Measurements from ENCODE around the gene LRRC59. TPM values are rescaled to one million over a fixed set of nuclear protein-coding genes. Genes with fewer than 3 reads are reported as not detected.
"Not testable (repeated sequence)": the region's sequence is repeated elsewhere in the genome, so short reads cannot be mapped to it uniquely, and the experiment has no call there.

LRRC59 gene
- total RNA-seq, 1 experiment from 2014 or later, result 221 TPM

DNA sequence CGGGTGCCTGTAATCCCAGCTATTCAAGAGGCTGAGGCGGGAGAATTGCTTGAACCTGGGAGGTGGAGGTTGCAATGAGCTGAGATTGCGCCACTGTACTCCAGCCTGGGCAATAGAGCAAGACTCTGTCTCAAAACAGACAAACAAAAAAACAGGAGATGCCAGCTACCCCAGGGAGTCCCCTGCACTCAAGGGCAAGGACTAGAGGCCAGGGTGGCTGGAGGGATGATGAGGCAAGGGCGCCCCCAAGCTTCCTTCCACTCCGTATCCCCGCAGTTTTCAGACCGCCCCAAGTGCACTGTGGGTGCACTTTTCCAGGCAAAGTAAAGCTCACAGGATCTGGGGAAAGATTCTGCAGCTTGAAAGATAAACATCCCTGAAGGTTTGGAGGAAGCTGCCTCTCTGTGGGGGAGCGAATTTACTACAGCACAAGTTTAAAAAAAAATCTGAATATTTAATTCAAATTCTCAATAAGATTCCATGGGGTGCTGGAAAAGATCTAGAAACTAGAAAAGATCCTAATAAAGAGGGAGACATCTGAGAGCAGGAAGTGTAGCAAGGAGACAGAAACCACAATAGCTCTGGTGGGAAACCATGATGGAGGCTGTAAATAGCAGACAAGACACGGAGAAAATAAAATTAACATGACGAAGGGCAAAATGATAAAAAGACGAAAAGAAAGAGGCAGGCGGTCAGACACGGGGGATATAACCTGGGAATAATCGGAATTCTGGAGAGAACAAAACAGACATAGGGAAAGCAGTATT lies 63.8 kb downstream of the LRRC59 start:
- ATAC-seq, result peak; percentile 70
- H3K4me2 ChIP-seq (ENCODE audit: low read length); H3K4me1 ChIP-seq (ENCODE audit: control insufficient read depth in 1 of 2, insufficient read depth in 2 of 2, low read length in 2 of 2); H4K20me1 ChIP-seq (ENCODE audit: insufficient read depth); intact Hi-C loops (cut with micrococcal nuclease); H3K9me3 ChIP-seq (ENCODE audit: control insufficient read depth in 1 of 2, insufficient read depth in 1 of 2, low read depth in 1 of 2, low read length in 2 of 2); RAD21 ChIA-PET (ENCODE audit: low non-redundant PET in 1 of 2, low total read pairs in 2 of 2, uncharacterized antibody in 2 of 2, unreplicated experiment in 2 of 2); DNase-seq (ENCODE audit: low read depth, low spot score); H3K27ac ChIP-seq (ENCODE audit: low read depth, low read length); H3K27me3 ChIP-seq (ENCODE audit: insufficient read depth, low read length); H3K36me3 ChIP-seq (ENCODE audit: control insufficient read depth in 1 of 2, insufficient read depth in 2 of 2, low read length in 2 of 2); H3K79me2 ChIP-seq (ENCODE audit: insufficient read depth, low read length); H3K9ac ChIP-seq (ENCODE audit: low read length); BruUV-seq (replicated peaks); H3K9me2 ChIP-seq (ENCODE audit: insufficient read depth); H3K4me3 ChIP-seq (replicated peaks in 1 of 2; ENCODE audit: low read depth in 1 of 2, low read length in 2 of 2): not testable (repeated sequence)
- TF ChIP-seq RAD21 (IDR thresholded peaks at IDR 0.05; ENCODE audit: low read depth), result peak; percentile 60
- TF ChIP-seq, protein P1, sequence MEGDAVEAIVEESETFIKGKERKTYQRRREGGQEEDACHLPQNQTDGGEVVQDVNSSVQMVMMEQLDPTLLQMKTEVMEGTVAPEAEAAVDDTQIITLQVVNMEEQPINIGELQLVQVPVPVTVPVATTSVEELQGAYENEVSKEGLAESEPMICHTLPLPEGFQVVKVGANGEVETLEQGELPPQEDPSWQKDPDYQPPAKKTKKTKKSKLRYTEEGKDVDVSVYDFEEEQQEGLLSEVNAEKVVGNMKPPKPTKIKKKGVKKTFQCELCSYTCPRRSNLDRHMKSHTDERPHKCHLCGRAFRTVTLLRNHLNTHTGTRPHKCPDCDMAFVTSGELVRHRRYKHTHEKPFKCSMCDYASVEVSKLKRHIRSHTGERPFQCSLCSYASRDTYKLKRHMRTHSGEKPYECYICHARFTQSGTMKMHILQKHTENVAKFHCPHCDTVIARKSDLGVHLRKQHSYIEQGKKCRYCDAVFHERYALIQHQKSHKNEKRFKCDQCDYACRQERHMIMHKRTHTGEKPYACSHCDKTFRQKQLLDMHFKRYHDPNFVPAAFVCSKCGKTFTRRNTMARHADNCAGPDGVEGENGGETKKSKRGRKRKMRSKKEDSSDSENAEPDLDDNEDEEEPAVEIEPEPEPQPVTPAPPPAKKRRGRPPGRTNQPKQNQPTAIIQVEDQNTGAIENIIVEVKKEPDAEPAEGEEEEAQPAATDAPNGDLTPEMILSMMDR (IDR thresholded peaks at IDR 0.05 in 2 of 3, conservative IDR thresholded peaks at IDR 0.05 in 1 of 3; ENCODE audit: borderline replicate concordance in 1 of 3, insufficient read depth in 1 of 3, low read depth in 2 of 3, low read length in 2 of 3), result peak in 2 of 3 experiments; percentile 11 to 55; a peak in 1 of 6 replicates
- H2AFZ ChIP-seq (ENCODE audit: low read depth, low read length, poor library complexity, severe bottlenecking), result peak overlapping the region; percentile 56
- POLR2A ChIA-PET, result interaction anchor here (1.1 kb wide), 1 partner anchor 11 kb away, joined by 3 read pairs; no protein-coding TSS in a partner anchor
- CTCF ChIA-PET, result interaction anchor here (0.8 to 1.2 kb wide), 3 partner anchors 28 to 164 kb away, joined by 3 read pairs; no protein-coding TSS in a partner anchor

DNA sequence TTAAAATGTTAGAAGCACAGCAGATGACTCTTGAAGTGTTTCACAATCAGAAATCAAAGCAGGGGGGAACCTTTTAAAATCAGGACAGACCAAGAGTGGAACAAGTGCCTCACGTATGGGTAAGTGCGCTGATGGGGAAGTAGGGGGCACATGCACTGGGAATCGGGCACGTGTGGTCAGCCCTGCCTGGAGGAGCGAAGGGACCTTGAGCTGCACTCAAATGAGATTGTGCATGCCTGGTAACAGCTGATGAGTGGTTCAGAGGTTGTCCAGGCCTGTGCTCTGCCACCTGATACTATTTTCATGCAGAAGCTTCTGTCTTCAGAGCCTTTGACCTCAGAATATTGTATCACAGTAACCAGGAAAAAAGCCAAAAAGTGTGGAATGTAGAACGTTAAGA lies 65.1 kb downstream of the LRRC59 start:
- H3K9me3 ChIP-seq (ENCODE audit: control insufficient read depth in 1 of 2, insufficient read depth in 1 of 2, low read depth in 1 of 2, low read length in 2 of 2), result no peaks in the 10 kb centered on the region
- no peaks in the 10 kb centered on the region for H4K20me1 ChIP-seq (ENCODE audit: insufficient read depth)
- H3K79me2 ChIP-seq (ENCODE audit: insufficient read depth, low read length), result no peaks in the 10 kb centered on the region
- intact Hi-C loops (cut with micrococcal nuclease), result no loop called here
- no peaks in the 10 kb centered on the region for H3K36me3 ChIP-seq (ENCODE audit: control insufficient read depth in 1 of 2, insufficient read depth in 2 of 2, low read length in 2 of 2)
- no peaks in the 10 kb centered on the region for H3K4me1 ChIP-seq (ENCODE audit: control insufficient read depth in 1 of 2, insufficient read depth in 2 of 2, low read length in 2 of 2)
- BruUV-seq (replicated peaks), result no TSS peak
- no peak overlapping the region for H3K27ac ChIP-seq (ENCODE audit: low read depth, low read length)
- ChIA-PET CTCF (no interaction called here), RAD21 (ENCODE audit: low non-redundant PET in 1 of 2, low total read pairs in 2 of 2, uncharacterized antibody in 2 of 2, unreplicated experiment in 2 of 2) (no interaction called here), POLR2A (interaction anchor here (1.1 kb wide), 1 partner anchor 9 kb away, joined by 3 read pairs; no protein-coding TSS in a partner anchor)
- no peak for DNase-seq (ENCODE audit: low read depth, low spot score)
- H3K27me3 ChIP-seq (ENCODE audit: insufficient read depth, low read length), result no peaks in the 10 kb centered on the region
- no peak overlapping the region for H2AFZ ChIP-seq (ENCODE audit: low read depth, low read length, poor library complexity, severe bottlenecking)
- no peaks in the 10 kb centered on the region for H3K9me2 ChIP-seq (ENCODE audit: insufficient read depth)
- H3K4me2 ChIP-seq (ENCODE audit: low read length), result no peak overlapping the region
- H3K4me3 ChIP-seq (replicated peaks in 1 of 2; ENCODE audit: low read depth in 1 of 2, low read length in 2 of 2), result no peak overlapping the region
- H3K9ac ChIP-seq (ENCODE audit: low read length), result no peak overlapping the region
- no peak for ATAC-seq
- TF ChIP-seq ZNF274 (IDR thresholded peaks at IDR 0.05; ENCODE audit: low read depth, low read length), result no peak
- no peak for TF ChIP-seq POLR2AphosphoS5 (IDR thresholded peaks at IDR 0.05; ENCODE audit: low read depth, low read length)
- TF ChIP-seq, protein P2, sequence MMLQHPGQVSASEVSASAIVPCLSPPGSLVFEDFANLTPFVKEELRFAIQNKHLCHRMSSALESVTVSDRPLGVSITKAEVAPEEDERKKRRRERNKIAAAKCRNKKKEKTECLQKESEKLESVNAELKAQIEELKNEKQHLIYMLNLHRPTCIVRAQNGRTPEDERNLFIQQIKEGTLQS (IDR thresholded peaks at IDR 0.05), result no peak
- no peak for TF ChIP-seq FOSL1 (IDR thresholded peaks at IDR 0.05; ENCODE audit: low read depth)
- TF ChIP-seq RAD21 (IDR thresholded peaks at IDR 0.05; ENCODE audit: low read depth), result no peak
- no peak for TF ChIP-seq YY1 (IDR thresholded peaks at IDR 0.05; ENCODE audit: extremely low read depth, insufficient replicate concordance, low read depth, low read length)
- TF ChIP-seq JUND (IDR thresholded peaks at IDR 0.05), result no peak
- no peak for TF ChIP-seq SP1 (IDR thresholded peaks at IDR 0.05; ENCODE audit: low read depth)
- TF ChIP-seq, protein P3, sequence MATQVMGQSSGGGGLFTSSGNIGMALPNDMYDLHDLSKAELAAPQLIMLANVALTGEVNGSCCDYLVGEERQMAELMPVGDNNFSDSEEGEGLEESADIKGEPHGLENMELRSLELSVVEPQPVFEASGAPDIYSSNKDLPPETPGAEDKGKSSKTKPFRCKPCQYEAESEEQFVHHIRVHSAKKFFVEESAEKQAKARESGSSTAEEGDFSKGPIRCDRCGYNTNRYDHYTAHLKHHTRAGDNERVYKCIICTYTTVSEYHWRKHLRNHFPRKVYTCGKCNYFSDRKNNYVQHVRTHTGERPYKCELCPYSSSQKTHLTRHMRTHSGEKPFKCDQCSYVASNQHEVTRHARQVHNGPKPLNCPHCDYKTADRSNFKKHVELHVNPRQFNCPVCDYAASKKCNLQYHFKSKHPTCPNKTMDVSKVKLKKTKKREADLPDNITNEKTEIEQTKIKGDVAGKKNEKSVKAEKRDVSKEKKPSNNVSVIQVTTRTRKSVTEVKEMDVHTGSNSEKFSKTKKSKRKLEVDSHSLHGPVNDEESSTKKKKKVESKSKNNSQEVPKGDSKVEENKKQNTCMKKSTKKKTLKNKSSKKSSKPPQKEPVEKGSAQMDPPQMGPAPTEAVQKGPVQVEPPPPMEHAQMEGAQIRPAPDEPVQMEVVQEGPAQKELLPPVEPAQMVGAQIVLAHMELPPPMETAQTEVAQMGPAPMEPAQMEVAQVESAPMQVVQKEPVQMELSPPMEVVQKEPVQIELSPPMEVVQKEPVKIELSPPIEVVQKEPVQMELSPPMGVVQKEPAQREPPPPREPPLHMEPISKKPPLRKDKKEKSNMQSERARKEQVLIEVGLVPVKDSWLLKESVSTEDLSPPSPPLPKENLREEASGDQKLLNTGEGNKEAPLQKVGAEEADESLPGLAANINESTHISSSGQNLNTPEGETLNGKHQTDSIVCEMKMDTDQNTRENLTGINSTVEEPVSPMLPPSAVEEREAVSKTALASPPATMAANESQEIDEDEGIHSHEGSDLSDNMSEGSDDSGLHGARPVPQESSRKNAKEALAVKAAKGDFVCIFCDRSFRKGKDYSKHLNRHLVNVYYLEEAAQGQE (IDR thresholded peaks at IDR 0.05; ENCODE audit: low read depth), result no peak
- no peak for TF ChIP-seq CBX3 (IDR thresholded peaks at IDR 0.05; ENCODE audit: low read depth)
- TF ChIP-seq CEBPB (IDR thresholded peaks at IDR 0.05; ENCODE audit: low read depth), result no peak
- TF ChIP-seq EZH2phosphoT487 (IDR thresholded peaks at IDR 0.05; ENCODE audit: borderline replicate concordance), result no peak
- TF ChIP-seq, protein P4, sequence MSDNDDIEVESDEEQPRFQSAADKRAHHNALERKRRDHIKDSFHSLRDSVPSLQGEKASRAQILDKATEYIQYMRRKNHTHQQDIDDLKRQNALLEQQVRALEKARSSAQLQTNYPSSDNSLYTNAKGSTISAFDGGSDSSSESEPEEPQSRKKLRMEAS (IDR thresholded peaks at IDR 0.05), result no peak
